Stomach (tissue), 4 donors: ENCODE results near the gene WASF3.

Source experiments
- EP300 ChIP-seq: sonication (generic); formaldehyde crosslinking; IDR thresholded peaks from one replicate; pipeline ENCODE4 v1.6.1; 2017; ENCODE audit warnings: antibody characterized with exemption
- POLR2A ChIP-seq, 4 donors: fragments of 450-650 bp; IDR thresholded peaks; one replicate each; pipeline ENCODE4 v1.6.1; 2016; ENCODE audit warnings: antibody characterized with exemption in 4 of 4, control low read depth in 2 of 4, mild to moderate bottlenecking in 1 of 4, moderate library complexity in 1 of 4
- TF ChIP-seq, protein P1 (sequence below), 7 experiments: fragments of 450-650 bp in 4 of 7; fragments of 200-600 bp in 3 of 7; sonication (generic) in 3 of 7; IDR thresholded peaks; one replicate each; pipeline ENCODE4 v1.5.1; 2016 to 2019; ENCODE audit warnings: antibody characterized with exemption in 7 of 7, control low read depth in 2 of 7, mild to moderate bottlenecking in 1 of 7

DNA sequence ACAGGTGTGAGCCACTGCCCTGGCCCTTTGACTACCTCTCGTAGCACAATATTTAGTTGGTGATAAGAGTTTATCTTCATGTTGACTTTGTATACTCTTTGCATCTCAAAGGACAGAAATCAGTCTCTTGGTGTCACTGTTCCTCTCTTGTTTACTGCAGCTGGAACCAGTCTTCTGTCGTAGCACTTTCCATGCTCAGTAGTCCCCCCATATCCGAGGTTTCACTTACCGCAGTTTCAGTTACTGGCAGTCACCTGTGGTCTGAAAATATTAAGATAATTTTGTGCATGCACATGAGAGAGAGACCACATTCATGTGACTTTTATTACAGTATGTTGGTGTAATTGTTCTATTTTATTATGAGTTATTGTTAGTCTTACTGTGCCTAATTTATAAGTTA, 49.1 kb downstream of the WASF3 start:
- TF ChIP-seq POLR2A (IDR thresholded peaks at IDR 0.05) = no peak
- TF ChIP-seq, protein P1, sequence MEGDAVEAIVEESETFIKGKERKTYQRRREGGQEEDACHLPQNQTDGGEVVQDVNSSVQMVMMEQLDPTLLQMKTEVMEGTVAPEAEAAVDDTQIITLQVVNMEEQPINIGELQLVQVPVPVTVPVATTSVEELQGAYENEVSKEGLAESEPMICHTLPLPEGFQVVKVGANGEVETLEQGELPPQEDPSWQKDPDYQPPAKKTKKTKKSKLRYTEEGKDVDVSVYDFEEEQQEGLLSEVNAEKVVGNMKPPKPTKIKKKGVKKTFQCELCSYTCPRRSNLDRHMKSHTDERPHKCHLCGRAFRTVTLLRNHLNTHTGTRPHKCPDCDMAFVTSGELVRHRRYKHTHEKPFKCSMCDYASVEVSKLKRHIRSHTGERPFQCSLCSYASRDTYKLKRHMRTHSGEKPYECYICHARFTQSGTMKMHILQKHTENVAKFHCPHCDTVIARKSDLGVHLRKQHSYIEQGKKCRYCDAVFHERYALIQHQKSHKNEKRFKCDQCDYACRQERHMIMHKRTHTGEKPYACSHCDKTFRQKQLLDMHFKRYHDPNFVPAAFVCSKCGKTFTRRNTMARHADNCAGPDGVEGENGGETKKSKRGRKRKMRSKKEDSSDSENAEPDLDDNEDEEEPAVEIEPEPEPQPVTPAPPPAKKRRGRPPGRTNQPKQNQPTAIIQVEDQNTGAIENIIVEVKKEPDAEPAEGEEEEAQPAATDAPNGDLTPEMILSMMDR (IDR thresholded peaks at IDR 0.05) = no peak
- no peak for TF ChIP-seq EP300
